Measurements from ENCODE around the gene MX2. TPM values are rescaled to one million over a fixed set of nuclear protein-coding genes. Genes with fewer than 3 reads are reported as not detected.
"Not testable (repeated sequence)": the region's sequence is repeated elsewhere in the genome, so short reads cannot be mapped to it uniquely, and the experiment has no call there.

MX2 gene
- total RNA-seq, 1 donor from 2014 or later = 5.0 TPM

DNA sequence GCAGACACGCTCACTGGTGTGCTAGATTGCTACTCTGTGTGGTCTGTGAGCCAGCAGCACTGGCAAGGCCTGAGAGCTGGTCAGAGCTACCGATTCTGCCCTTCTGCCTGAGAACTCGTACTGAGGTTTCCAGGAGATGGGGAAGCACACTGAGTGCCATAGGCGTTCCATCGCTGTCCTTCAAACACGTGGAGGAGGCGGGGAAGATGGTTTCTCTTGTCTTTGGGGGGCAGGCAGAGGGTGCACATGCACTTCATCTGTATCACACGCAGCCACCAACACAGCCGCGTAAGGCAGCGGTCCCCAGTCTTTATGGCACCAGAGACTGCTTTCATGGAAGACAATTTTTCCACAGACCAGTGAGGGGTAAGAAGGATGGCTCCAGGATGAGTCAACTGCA is 40.4 kb downstream of the MX2 start:
- DNase-seq (ENCODE audit: low spot score) = no peak
- intact Hi-C loops (cut with DNase I) = no loop called here

DNA sequence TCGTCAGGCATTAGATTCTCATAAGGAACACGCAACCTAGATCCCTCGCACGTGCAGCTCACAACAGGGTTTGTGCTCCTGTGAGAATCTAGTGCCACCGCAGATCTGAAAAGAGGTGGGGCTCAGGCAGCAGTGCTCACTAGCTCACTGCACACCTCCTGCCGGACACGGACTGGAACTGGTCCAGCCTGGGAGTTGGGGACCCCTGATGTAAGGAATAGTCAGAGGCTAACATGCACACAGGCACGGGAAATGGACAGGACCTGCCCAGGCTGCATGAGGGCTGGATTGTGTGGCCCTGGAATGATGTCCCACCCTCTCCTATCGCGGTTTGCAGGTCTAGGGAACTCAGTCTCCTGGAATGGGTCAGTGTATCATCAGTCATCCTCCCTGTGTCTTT is 41.0 kb downstream of the MX2 start:
- DNase-seq (ENCODE audit: low spot score) = no peak
- intact Hi-C loops (cut with DNase I) = no loop called here

DNA sequence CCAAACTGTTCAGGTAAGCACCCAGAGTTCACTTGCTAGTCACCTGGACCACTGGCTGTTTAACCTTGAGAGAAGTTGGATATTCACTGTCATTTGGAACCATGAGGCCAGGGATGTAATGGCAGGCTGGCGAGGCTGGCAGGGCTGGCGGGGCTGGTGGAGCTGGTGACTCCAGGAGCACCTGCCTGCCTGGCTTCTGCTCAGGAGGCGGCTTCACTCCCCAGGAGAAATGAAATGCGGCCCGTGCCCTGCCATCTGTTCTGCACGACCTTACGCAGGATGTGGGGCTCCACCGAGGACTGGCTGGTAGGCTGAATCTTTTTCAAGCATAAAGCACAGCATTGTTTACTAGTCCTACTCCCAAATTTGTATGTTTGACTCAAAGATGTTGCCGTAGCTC is 41.5 kb downstream of the MX2 start:
- intact Hi-C loops (cut with DNase I) = no loop called here
- DNase-seq (ENCODE audit: low spot score) = no peak

DNA sequence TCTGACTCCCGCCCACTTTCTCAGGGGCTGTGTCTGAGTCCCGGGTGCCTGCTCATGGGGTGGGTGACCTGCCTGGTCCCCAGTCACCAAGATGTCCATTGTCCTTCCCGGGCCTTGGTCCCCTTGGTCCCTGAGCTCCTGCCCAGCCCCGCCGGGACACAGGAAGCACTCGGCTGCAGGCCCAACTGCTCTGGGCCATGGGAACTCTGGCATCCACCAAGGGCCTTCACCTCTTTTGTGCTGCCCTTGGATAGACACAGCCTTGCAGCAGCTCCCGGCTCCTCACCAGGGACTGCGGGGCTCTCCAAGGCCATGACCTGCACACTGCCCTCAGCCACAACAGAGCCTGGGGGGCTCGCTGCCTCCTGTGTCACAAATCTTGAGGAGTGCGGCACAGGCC is 42.1 kb downstream of the MX2 start:
- intact Hi-C loops (cut with DNase I) = no loop called here

DNA sequence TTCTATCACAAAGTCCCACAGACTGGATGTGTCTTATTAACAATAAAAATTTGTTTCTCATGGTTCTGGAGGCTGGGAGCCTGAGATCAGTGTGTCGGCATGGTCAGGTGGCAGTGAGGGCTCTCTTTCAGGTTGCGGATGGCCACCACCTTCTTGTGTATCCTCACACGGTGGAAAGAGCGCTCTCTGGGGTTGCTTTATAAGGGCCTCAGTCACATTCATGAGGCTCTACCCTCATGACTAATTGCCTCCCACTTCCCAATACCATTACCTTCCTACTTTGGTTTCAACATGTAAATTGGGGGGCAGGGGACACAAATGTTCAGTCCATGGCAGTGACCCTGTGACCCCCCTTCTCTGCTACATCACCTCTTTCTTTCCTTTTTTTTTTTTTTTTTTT is 43.5 kb downstream of the MX2 start:
- no peak for DNase-seq (ENCODE audit: low spot score)
- intact Hi-C loops (cut with DNase I) = no loop called here

More for the DNA sequence above, 42.1 kb downstream of the MX2 start:
- no peak for DNase-seq (ENCODE audit: low spot score)

DNA sequence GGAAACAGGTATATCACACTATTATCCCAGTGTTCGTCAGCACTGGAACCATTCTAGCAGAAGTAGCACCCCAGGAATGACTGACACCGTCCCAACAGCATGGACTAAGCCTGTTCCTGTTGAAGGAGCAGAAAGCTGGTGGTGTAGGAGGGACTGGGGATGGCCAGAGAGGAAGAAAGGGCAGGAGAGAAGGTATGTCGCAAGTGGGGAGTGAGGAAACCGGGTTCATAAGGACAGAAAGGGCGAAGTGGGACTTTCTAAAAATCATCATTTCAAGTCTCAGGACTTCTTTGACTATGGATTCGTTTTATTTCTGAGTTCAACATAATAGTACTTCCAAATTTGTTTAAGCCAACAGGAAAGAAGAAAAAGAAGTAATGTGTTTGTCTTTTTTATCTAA is 44.5 kb downstream of the MX2 start:
- intact Hi-C loops (cut with DNase I) = no loop called here
- DNase-seq (ENCODE audit: low spot score) = no peak

DNA sequence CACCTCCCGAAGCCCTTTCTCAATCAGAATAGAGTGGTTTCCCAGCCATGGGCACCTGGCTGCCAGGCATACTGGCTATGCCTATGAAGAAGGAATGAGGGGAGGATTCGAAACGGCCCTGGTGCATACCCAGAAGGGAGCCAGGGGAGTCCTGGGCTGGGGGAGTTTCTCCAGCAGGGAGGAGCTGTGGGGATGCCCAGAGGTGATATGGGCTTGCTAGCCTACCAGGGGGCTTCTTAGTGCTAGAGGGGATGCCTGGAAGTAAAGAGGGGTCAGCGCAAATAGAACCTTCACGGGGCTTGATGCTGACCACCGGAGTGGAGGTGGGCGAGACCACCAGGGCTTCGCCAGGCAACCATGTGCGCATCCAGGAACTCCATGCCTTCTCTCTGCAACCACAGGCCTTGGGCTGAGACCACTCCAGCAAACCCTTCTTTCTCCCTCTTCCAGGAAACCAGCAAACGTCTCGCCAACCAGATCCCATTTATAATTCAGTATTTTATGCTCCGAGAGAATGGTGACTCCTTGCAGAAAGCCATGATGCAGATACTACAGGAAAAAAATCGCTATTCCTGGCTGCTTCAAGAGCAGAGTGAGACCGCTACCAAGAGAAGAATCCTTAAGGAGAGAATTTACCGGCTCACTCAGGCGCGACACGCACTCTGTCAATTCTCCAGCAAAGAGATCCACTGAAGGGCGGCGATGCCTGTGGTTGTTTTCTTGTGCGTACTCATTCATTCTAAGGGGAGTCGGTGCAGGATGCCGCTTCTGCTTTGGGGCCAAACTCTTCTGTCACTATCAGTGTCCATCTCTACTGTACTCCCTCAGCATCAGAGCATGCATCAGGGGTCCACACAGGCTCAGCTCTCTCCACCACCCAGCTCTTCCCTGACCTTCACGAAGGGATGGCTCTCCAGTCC is 46.0 kb downstream of the MX2 start:
- intact Hi-C loops (cut with DNase I) = no loop called here
- no peak for DNase-seq (ENCODE audit: low spot score)

DNA sequence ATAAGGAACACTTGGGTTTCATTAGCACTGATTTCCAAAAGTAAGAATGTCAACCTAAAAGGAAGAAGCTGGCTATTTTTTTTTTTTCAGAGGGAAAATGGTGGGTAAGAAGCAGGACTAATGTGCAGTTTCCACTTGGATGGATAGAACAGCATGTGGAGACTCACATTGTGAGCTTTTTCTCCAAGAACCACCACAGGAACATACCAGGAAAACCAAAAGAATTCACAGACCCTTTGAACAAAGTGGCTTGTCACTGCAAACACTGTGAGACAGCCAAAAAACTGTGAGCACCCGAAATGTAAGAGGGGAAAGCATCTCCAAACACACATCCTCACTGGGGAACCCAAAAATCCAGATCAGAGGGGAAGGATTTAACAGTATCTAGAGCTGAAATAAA is 48.5 kb downstream of the MX2 start:
- DNase-seq (ENCODE audit: low spot score) = no peak
- intact Hi-C loops (cut with DNase I) = loop anchor here (5.0 kb wide), 1 partner anchor 43 kb away; no protein-coding TSS in a partner anchor

DNA sequence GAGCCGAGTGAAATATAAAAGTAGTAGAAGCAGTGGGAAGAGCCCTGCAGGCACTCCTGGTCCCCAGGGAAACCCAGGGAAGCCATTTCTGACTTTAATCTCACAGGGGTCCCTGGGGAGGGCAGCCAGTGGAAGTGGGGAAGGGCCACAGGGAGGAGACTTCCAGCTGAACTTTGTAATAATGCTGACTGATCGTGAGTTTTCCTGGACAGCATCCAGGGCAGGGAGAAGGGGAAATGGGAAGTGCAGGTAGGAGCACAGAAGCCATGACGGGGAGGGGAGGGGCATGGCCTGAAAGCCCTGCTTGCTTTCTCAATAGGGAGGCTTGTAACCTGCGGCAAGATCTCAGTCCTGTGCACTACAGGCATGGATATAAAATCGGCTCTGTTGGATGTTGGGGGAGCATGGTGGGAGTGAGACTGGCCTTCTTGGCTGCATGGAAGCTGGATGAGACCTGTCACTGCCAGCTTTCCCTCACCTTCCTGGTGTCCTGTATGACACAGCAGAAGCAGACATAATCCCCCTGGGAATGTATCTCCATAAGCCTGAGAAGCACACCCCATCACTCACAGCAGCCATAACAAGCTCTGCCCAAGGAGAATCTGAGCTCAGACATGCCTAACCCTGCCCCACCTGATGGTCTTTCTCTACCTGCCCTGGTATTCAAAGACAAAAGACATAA is 49.1 kb downstream of the MX2 start:
- intact Hi-C loops (cut with DNase I) = loop anchor here (5.0 kb wide), 1 partner anchor 44 kb away; no protein-coding TSS in a partner anchor

DNA sequence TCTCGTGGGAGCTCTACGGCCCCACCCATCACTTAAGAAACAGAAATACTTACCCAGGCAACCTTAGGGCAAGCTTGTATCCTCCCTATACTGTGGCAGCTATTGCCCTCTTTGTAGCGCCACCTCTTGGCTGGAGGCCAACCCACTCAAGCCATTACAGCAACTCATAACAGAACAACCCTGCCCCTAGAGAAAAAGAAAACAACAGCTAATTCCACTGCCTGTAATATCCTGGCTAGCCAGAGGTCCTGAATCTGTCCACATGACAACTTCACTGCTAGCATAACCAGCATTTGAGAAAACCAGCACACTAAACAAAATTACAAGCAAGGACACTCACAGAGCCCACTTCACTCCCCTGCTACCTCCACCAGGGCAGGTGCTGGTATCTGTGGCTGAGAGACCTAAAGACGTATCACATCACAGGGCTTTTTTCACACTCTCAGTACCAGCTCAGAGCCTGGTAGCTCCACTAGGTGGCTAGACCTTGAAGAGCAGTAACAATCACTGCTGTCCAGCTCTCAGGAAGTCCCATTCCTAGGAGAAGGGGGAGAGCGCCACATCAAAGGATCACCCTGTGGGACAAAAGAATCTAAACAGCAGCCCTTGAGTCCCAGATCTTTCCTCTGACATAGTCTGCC is 49.7 kb downstream of the MX2 start:
- intact Hi-C loops (cut with DNase I) = loop anchor here (5.0 kb wide), 1 partner anchor 44 kb away; no protein-coding TSS in a partner anchor
- DNase-seq (ENCODE audit: low spot score) = no peak

More for the DNA sequence above, 49.1 kb downstream of the MX2 start:
- DNase-seq (ENCODE audit: low spot score) = no peak

DNA sequence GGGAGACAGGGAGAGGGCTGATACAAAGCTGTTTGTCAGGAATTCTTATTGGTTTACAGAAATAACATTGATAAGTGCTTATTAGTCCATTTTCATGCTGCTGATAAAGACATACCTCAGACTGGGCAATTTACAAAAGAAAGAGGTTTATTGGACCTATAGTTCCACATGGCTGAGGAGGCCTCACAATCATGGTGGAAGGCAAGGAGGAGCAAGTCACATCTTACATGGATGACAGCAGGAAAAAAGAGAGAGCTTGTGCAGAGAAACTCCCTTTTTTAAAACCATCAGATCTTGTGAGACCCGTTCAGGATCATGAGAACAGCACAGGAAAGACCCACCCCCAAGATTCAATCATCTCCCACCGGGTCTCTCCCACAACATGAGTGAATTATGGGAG is 55.7 kb downstream of the MX2 start:
- intact Hi-C loops (cut with DNase I); DNase-seq (ENCODE audit: low spot score): not testable (repeated sequence)

DNA sequence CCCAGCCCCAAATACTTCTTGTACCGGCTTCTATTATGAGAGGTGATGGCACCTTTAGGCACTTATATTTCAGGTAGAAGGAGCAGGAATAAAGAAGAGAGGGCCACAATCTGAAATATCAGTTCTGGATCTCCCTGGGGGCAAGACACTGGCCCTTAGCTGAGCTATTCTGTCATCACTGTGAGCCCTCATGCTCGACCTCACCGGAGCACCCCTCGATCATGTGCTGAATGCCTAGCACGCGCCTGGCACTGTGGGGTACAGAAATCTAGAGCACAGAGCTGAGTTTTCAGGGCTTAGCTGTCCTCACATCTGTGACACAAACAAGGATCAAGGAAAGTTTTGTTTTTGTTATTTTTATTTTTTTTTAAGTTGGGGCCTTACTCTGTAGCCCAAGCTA is 56.6 kb downstream of the MX2 start:
- intact Hi-C loops (cut with DNase I) = no loop called here
- DNase-seq (ENCODE audit: low spot score) = no peak

DNA sequence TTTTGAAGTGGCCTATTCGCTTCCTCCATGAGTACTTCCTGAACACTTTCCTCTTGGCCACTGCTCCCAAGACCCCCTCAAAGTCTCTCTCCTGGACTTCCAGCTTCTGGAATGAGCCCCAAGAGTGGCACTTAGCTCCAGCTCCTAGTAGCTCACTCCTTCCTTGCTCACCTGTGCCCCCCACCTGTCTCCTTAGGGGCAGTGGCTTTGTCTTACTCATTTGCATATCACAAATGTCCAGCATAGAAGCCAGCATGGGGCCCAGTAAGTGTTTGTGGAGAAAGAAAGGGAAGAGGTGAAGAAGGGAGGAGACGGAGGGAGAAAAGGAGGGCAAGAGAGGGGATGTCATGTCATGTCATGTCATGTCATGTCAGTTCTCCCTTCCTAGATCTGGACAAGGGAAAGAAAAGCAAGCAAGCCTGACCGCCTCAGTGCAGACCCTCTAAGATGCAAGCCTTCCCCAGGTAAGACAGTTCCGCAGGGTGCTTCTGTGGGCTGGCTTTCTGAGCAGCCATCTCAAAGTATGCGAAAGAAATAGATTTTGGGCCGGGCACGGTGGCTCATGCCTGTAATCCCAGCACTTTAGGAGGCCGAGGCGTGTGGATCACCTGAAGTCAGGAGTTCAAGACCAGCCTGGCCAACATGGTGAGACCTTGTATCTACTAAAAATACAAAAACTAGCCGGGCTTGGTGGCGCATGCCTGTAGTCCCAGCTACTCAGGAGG is 57.3 kb downstream of the MX2 start:
- intact Hi-C loops (cut with DNase I) = no loop called here

DNA sequence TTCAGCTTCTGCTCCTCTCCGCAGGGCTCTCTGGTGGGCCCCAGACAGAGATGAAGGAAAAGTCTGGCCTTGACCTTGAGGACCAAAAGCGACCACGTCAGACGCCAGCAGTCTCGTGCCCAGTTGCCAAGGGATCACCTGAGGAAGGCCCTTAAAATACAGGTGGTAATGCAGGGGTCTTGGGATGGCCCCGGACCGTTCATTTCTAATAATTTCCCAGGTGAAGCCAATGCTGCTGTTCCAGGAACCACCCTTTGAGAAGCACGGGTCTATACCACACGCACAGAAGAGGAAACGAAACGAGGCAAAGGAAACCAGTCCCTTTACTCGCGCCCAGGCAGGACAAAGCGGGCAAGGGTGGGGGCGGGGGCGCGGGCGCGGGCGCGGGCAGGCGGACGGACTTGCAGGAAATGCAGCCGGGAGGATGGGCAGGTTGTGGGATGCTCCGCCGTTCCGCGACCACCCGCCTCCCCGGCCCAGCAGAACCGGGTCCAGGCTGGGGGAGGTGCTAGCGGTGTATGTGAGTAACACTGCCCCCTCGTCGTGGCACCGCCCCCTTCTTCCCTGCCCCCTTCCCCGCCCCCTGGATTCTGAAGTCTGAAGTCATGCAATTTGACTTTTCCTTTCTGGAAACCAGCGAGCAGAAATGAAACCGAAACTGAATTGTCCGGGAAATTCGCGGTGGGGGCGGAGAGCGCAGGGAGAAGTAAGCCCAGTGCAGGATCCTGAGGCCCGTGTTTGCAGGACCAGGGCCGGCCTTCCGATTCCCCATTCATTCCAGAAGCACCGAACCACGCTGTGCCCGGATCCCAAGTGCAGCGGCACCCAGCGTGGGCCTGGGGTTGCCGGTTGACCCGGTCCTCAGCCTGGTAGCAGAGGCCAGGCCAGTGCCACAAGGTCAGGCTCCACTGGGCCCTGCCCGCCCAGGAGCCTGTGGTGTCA is 58.4 kb downstream of the MX2 start:
- intact Hi-C loops (cut with DNase I) = loop anchor here (5.0 kb wide), 1 partner anchor 58 kb away; the partner anchor contains the start of gene MX2
- peak; percentile 93 for DNase-seq (ENCODE audit: low spot score)

More for the DNA sequence above, 57.3 kb downstream of the MX2 start:
- DNase-seq (ENCODE audit: low spot score) = no peak

DNA sequence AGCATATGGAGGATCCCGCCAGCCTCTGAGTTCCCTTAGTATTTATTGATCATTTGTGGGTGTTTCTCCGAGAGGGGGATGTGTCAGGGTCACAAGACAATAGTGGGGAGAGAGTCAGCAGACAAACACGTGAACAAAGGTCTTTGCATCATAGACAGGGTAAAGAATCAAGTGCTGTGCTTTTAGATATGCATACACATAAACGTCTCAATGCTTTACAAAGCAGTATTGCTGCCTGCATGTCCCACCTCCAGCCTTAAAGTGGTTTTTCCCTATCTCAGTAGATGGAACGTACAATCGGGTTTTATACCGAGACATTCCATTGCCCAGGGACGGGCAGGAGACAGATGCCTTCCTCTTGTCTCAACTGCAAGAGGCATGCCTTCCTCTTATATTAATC is 59.2 kb downstream of the MX2 start:
- intact Hi-C loops (cut with DNase I) = loop anchor here (5.0 kb wide), 1 partner anchor 59 kb away; the partner anchor contains the start of gene MX2

DNA sequence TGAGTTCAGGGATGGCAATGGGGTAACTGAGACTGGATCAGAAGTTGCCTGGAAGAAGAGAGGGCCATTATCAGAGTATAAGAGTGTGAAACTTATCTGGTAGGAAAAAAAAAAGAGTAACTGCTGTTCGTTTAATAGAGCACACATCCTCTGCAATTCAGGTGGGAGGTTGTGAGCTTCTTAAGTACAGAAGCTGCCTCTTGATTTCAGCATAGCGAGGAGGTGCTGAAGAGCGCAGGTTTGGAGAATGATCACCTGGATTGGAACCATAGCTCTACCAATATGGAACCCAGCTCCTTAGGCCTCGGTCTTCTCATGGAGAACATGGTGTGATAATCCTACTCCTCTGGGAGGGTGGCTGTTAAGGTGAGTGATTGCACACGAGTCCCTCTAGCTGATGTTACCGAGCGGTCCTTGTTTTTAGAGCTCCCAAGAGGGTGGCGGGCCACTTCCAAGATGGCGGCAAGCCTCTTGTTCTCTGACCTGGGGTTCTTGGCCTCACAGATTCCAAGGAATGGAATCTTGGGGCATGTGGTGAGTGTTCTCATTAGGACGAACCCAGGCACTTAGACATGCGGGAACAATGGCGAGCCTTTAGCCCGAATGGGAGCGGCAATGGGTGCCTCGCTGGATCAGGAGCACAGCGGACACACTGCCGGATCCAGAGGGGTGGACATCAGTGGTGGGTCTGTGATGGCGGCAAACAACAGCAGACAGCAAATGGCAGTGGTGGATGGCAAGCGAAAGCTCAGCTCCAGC is 60.9 kb downstream of the MX2 start:
- intact Hi-C loops (cut with DNase I) = loop anchor here (5.0 kb wide), 1 partner anchor 60 kb away; the partner anchor contains the start of gene MX2
- DNase-seq (ENCODE audit: low spot score) = no peak

More for the DNA sequence above, 59.2 kb downstream of the MX2 start:
- DNase-seq (ENCODE audit: low spot score) = not testable (repeated sequence)

DNA sequence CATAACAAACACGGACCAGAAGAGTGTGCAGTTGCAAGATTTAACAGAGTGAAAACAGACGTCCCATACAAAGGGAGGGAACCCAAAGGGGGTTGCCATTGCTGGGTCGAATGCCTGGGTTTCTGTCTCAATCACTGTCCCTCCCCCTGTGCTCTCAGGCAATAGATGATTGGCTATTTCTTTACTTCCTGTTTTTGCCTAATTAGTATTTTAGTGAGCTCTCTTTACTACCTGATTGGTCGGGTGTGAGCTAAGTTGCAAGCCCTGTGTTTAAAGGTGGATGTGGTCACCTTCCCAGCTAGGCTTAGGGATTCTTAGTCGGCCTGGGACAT is 61.4 kb downstream of the MX2 start:
- not testable (repeated sequence) for DNase-seq (ENCODE audit: low spot score)
- intact Hi-C loops (cut with DNase I) = loop anchor here (5.0 kb wide), 1 partner anchor 61 kb away; the partner anchor contains the start of gene MX2

DNA sequence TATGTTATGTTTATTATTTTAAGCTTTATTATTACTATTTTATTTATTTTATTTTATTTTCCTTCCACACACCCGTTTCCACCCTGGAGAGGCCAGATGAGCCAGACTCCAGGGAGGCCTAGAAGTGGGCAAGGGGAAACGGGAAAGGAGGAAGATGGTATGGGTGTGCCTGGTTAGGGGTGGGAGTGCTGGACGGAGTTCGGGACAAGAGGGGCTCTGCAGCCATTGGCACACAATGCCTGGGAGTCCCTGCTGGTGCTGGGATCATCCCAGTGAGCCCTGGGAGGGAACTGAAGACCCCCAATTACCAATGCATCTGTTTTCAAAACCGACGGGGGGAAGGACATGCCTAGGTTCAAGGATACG is 63.7 kb downstream of the MX2 start:
- intact Hi-C loops (cut with DNase I) = no loop called here
- DNase-seq (ENCODE audit: low spot score) = no peak

All from cardiac septum (tissue), 1 donor.